Panc1 (cell line): ENCODE data around the gene ITGB2.

ENCODE experiments used
- CTCF ChIP-seq: fragments of 450-650 bp; IDR thresholded peaks from 2 replicates; pipeline ENCODE4 v1.5.1; 2017; ENCODE audit warnings: mild to moderate bottlenecking
- POLR2AphosphoS5 ChIP-seq: IDR thresholded peaks from 2 replicates; pipeline ENCODE4 v1.6.1; 2012; ENCODE audit warnings: mild to moderate bottlenecking, low read depth, low read length, moderate library complexity

GRCh38 chr21:44844256-44844655, 76.4 kb downstream of the ITGB2 start:
- TF ChIP-seq POLR2AphosphoS5 (no peak), CTCF (no peak)
